ENCODE results near the gene RNASE8.
"Not testable (repeated sequence)": the region's sequence is repeated elsewhere in the genome, so short reads cannot be mapped to it uniquely, and the experiment has no call there.

RNASE8 gene

GRCh38 chr14:21057803-21058675, at the start of gene RNASE8:
RNASE8 (plus strand) TSS chr14:21057822; CDS start chr14:21057893, 71 bp downstream.
- no peak for DNase-seq (ENCODE audit: low read depth)

GRCh38 chr14:21009721-21010120, 47.9 kb upstream of the RNASE8 start:
- not testable (repeated sequence) for DNase-seq (ENCODE audit: low read depth)

- no peak for DNase-seq (ENCODE audit: low read depth)
These were observed 46.5 kb upstream of the RNASE8 start for GRCh38 chr14:21011136-21011535.

DNA sequence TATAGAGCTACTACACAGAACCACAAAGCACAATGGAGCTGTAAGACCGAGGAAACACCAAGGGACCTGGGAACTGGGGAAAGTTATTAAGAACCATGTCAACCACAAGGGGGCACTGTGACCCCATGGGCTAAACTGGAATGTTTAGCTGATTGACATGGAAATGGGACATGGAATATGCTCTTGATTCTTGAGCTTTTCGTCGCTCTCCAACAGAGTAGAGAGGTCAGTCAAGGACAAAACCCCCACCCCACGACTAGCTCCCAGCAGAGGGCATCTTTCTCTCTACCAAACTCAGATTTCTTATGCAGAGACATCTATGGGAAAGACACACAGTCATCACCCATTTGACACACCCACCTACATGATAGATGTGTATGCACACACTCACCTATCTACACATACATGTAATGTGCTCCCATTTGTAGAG, 42.8 kb upstream of the RNASE8 start:
- no peak for DNase-seq (ENCODE audit: low read depth)

DNA sequence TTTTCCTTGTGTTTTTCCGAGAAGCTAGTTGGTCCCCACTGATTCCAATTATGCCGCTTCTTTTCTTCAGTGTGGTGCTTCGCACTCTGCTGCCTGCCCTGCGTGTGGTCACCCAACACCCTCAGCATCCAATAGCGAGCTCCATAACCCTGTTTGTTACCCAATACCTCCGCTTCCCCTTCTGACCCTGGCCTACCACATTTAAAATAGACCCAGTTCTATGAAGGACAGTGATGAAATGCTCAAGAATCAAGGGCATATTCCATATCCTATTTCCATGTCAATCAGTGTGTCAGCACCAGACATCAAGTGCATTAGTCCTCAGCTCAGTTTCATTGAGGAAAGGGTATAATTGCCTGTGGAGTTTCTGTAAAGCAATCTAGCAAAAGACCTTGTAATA, 42.3 kb upstream of the RNASE8 start:
- no peak for DNase-seq (ENCODE audit: low read depth)

DNA sequence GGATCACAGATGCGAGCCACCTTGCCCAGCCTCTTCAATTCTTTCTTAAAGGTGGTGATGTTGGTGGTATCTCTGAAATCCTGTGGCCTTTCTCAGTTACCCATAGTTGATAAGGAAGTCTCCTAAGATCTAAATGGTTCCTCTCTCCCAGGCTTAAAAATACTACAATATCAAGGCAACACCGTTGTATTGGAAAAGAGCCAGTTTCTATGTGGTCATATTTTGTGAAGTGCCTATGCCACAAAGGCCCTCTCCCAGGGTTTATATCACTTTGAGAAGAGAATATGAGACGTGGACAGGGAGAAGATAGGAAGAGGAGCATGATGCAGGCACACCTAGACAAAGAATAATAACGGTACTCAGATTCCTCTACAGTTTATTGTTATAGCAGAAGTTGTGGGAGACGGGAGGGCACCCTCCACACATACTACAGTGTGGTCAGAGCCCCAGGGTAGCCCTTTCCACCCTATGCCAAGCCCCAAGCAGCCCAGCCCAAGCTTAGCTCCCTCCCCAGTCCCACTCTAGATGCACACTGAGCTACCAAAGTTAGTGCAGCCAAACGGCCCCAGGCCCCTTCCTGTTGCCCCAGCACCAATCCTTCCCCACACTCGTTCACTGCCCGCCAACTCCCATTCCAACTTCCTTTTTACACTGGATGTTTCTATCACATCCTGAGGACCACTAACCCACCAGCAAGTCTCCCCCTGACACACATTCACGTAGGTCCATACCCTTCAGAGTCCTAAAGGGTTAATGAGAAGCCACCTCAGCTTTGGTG, 41.0 kb upstream of the RNASE8 start:
- no peak for DNase-seq (ENCODE audit: low read depth)

- no peak for DNase-seq (ENCODE audit: low read depth)
These were observed 39.9 kb upstream of the RNASE8 start for GRCh38 chr14:21017528-21018245.

DNA sequence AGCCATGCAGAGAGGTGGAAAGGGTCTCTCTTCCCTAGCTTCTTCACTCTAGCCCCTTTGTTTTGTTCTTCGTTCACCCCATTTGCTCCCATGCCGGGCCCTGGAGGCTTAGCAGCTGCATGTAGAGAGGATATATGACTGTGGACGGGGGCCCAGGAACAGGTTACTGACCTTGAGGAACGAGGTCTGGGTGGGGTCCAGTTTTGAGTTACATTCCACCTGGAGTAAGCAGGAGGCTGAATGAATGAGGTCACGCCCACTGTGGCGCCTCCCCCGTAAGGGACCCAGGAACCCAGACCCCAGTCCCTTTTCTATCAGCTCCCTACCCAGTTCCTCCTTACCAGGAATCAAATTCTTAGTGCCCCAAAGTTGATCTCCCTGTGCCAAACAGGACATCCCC, 39.3 kb upstream of the RNASE8 start:
- DNase-seq (ENCODE audit: low read depth) = no peak

DNA sequence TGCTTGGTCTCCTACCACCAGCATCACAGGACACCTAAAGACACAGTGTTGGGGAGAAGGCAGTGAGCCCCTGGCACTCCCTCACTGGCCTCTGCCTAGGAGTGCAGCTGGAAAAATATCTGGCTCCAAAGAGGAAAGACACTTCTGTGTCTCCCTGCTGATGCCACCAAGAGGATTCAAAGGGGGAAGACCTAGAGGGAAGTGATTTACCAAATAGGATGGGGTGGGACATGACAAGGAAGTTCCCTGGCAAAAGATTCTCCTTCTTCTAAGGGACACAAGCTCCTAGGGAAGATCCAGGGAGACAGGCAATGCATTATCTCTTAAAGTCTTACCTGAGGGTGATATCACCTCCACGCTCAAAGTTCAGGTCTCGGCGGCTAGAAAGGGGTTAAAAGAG, 38.8 kb upstream of the RNASE8 start:
- DNase-seq (ENCODE audit: low read depth) = no peak

DNA sequence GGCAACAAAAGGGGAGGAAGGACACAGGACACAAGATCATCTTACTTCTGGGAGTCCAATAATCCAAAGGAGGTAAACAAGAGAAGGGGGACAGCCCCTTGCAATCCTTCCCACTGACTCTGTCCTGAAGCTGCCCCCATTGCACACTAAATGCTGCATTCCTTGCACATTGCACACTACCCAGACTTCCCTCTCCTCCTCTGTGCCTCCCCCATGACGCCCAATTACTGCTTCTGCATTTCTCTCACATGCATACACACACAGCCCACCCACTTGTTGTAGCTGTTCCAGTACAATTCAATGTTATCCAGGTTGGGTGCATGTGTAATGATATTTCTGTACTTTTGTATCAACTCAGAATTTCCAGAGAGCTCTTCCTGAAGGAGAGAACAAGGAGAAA, 38.3 kb upstream of the RNASE8 start:
- DNase-seq (ENCODE audit: low read depth) = no peak

- no peak for DNase-seq (ENCODE audit: low read depth)
These were observed 36.6 kb upstream of the RNASE8 start for GRCh38 chr14:21020977-21021545.

DNA sequence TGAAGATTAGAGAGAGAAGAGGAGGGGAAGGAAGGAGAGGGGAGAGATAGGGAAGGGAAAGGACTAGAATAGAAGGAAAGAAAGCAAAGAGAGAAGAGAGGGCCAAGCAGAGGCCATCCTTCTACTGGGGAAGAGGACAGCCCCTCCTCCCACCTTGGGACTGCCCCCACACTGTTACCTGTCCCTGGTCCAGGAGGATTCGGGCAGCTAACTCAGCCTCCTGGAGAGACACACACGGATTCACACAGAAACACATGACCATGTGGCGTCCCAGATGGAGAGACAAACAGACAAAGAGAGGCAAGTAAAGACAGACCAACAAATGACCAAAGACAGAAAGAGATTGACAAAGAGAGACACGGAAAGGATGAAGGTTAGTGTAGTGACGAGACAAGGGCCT, 34.9 kb upstream of the RNASE8 start:
- no peak for DNase-seq (ENCODE audit: low read depth)

GRCh38 chr14:21023174-21023573, 34.4 kb upstream of the RNASE8 start:
- DNase-seq (ENCODE audit: low read depth) = no peak

DNA sequence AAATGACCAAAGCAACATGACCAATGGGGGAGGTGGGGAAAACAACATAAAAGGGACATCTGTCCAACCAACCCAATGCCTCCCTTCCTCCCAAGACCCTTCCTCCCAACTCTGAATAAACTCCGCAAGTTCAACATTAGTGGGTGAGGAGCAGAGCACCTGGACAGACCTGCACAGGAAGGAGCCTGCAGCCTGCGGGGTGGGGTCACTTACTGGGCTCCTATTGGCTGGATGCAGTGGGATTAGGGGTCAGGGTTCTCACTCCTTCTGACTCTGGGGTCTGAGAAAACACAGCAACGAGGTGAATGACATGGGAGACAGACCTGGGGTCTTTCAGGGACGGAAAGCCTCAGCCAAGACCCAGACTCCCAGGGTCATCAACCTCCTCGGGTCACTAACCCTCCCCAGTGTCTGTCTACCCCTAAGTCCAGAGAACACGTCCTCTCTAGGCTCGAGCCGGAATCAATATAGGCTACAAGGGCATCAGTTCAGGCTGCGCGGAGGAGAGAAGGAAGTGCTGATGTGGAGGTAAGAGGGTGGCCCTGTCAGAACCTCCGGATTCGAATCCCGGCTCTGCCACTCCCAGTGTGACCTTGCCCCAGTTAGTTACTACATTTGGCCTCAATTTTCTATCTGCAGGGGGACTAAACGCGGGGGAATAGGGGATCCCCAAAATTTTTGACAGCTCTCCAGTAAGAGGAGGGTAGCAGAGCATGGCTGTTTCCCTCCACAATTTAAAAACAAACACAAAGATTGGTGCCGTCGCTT, 33.6 kb upstream of the RNASE8 start:
- no peak for DNase-seq (ENCODE audit: low read depth)

DNA sequence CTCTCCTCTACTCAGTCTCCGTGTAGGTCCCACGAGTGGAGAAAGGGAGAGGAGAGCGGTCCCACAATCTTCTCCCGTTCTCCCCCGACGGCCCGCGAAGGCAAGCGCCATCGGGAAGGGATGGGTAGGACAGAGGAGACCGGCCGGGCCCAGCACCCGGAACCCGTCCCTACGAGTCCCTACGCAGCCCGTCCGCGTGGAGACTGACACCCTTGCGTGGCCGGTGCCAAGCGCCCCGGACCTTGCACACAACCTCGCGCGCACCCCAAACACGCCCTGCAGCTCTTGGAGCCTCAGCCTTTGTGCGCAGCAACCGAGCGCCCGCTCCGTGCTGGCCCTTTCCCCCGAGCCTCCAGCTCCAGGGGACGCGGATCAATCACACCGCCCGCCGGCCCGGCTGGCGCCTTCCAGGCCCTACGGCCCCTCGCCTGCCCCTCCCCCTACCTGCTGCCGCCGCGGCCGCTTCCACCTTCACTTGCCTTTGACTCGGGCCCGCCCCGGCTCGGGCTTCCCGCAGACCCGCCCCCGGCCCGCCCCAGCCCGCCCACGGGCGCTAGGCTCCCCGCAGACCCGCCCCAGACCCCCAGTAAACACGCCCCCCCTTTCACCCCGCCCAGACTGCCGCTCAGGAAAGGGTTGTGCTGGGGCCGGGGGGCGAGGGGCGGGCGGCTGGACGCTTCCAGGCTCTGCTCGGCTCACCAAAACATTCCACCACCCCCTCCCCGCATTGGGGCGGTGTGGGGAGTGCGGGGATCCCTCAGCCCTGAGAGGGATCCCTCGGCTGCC, 32.8 kb upstream of the RNASE8 start, which contains the start of gene NDRG2:
TSS of gene NDRG2 (minus strand) at position 477 of the 786 bp plus-strand sequence. CDS start 1,746 bp downstream, outside the sequence.
- DNase-seq (ENCODE audit: low read depth) = no peak

DNA sequence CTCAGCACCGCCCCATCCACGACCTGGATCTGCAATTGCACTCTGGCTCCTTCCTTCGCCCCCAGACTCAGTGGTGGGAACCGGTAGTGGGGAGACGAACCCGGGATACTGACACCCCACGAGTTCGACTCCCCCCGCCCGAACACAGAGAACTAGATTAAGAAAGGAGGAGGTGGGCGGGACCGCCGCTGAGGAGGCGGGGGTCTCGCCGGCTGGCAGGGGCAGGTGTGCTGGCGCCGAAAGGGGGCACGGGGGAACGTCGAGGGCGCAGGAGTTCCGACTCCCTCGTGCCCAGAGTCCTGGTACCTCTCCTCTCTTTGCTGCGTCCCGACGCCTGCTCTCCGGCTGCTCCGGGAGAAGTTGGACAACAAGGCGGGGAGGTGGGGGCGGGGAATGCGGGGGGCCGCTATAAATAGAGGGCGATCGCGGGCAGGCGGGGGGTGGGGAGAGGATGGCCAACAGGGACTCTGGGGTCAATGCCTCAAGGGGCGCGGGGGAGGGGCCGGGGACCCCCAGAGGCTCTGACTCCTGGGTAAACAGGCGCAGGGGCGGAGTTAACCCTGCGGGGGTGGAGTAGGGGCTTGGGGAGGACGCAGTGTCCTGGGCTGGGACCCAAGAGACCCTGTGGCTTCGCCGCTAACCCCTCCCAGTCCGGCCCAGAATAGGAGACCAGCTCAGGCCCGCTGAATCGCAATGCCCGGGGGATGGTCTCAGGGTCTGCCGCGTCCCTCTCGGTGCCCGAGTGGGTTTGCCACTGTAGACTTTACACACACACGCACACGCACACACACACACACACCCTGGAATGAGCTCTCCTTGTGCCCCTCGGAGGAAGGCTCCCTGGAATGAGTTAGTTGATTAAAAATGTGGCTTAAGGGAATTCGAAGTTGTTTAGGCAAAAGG, 32.0 kb upstream of the RNASE8 start:
- DNase-seq (ENCODE audit: low read depth) = no peak

GRCh38 chr14:21026274-21026987, 31.2 kb upstream of the RNASE8 start:
- DNase-seq (ENCODE audit: low read depth) = no peak

DNA sequence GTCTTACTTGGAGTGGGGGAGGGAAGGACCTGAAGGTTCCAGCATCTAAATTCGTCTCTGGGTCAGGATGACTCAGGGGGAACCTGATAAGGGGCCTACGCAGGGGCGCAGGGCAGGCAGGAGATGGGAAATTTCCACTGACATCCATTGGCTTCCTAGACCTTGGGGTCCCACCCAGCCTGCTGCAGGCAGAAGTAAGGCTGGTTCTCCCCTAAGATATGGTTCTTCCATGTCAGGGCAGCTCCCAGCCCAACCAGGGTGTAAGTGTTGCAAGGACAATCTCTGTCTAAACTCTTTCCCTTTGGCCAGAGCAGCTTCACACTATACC, 30.7 kb upstream of the RNASE8 start:
- no peak for DNase-seq (ENCODE audit: low read depth)

DNA sequence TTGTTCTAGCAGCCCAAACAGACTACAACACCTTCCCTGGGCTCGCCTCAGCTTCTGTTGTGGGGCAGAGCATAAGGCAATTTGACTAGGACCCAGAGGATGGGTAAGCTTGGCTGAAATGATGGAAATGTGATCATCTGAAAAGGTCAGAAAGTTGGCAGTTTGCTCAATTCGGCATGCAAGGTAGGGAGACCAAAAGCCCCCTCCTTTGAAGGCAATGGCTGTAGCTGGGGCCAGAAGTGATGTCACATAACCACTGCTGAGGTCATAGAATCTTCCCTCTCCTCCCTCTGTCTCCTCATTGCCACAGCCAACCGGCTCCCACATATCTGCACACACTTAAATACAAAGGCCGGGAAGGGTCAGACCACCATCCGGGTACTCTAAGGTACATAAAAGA, 27.7 kb upstream of the RNASE8 start, which contains the start of gene TPPP2:
TSS of gene TPPP2 (plus strand) at position 301 of the 400 bp plus-strand sequence. CDS start 365 bp downstream, outside the sequence.
- DNase-seq (ENCODE audit: low read depth) = no peak
